SK-N-SH (cell line): ENCODE measurements around the gene NPDC1.

ENCODE experiments used
- CHD2 ChIP-seq: fragments of 150-350 bp; IDR thresholded peaks from 2 replicates; pipeline ENCODE4 v1.6.1; 2018; ENCODE audit warnings: low read length; ENCODE audit not compliant: partially characterized antibody
- CTCF ChIP-seq: fragments of 200-600 bp; sonication (generic); IDR thresholded peaks from 2 replicates; pipeline ENCODE4 v1.6.1; 2017; ENCODE audit warnings: antibody characterized with exemption, mild to moderate bottlenecking, moderate library complexity
- EP300 ChIP-seq, 2 experiments: IDR thresholded peaks; 2 replicates each; pipeline versions ENCODE4 v1.4.0 to v1.6.1; 2012; ENCODE audit warnings: borderline replicate concordance in 1 of 2, low read depth in 1 of 2, low read length in 1 of 2
- GABPA ChIP-seq: IDR thresholded peaks from 2 replicates; pipeline ENCODE4 v1.4.0; 2012; ENCODE audit warnings: low read depth, mild to moderate bottlenecking
- MXI1 ChIP-seq: IDR thresholded peaks from 2 replicates; pipeline ENCODE4 v1.6.1; 2012; ENCODE audit warnings: mild to moderate bottlenecking, low read depth, low read length, improper control_type of control experiment
- SIN3A ChIP-seq: IDR thresholded peaks from 2 replicates; pipeline ENCODE4 v1.6.1; 2012; ENCODE audit warnings: low read depth, mild to moderate bottlenecking, low read length, moderate library complexity, borderline replicate concordance
- TCF12 ChIP-seq: IDR thresholded peaks from 2 replicates; pipeline ENCODE4 v1.4.0; 2012

GRCh38 chr9:137017071-137017470 is 28.9 kb downstream of the NPDC1 start:
- no peak for TF ChIP-seq EP300 (IDR thresholded peaks at IDR 0.05; ENCODE audit: borderline replicate concordance in 1 of 2, low read depth in 1 of 2, low read length in 1 of 2)
- TF ChIP-seq CTCF, result no peak
- TF ChIP-seq MXI1, result no peak
- no peak for TF ChIP-seq GABPA
- TF ChIP-seq TCF12, result no peak
- no peak for TF ChIP-seq CHD2
- no peak for TF ChIP-seq SIN3A
